SHP77 treated with DMSO at 0.1 percent for 48 hours (cell line): ENCODE results near the gene PTPN14.
"Not testable (repeated sequence)": the region's sequence is repeated elsewhere in the genome, so short reads cannot be mapped to it uniquely, and the experiment has no call there.

Source experiments
- DNase-seq: peaks from one replicate; lab custom pipeline; 2025; lab: John Stamatoyannopoulos, UW

PTPN14 gene

DNA sequence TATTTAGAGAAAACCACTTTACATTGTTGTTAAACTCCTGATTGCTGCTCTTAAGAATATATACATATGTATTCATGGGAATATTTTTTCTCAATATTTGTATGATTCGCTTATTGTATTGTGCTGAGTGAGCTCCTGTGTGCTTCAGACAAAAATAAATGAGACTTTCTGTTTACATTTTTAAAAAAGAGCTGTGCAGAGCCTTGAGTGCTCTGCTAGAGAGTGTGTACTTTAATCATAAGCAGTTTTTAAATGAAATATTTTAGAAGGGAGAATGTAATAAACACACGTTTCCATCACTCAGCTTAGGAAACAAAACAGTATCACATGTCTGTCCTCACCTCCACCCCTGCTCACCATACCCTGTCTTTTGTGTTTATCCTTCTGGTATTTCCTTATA lies 9.7 kb downstream of the PTPN14 start:
- DNase-seq: no peak

DNA sequence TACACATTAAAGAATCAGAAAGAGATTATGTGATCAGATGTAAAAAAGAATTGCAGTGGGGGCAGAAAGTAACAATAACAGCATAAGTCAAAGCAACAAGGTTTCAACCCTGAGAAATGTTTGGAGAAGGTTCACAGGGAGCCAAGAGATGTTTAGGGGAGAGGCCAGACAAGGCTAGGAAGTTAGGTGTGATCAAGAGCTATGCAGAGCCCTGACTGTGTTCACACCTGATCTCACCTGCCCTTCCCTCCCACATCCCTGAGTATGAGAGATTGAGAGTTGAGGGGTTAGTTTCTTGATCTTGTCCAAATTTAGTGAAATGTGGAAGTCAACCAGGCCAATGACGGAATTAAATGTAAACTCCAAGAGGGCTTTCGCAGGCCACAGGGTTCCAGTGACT lies 10.2 kb downstream of the PTPN14 start:
- DNase-seq: no peak

DNA sequence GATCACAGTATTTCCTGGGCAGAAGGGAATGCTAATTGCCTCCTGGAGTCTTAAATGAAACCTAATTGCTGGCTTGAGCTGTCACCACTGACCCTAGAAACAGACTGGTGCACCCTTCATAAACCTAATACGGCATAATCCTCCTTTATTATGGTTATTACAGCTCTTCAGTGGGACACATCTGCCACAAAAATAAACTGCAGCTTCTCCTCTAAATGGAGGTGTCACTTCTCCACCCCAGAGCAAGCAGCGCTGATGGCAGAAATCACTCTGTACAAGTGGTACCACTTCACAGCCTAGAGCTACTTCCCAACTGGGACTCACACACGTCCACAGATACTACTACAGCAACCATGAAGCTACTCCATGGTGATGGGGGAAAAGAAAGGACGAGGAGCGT lies 11.1 kb downstream of the PTPN14 start:
- no peak for DNase-seq

GRCh38 chr1:214538496-214538895 lies 12.9 kb downstream of the PTPN14 start:
- DNase-seq: no peak

DNA sequence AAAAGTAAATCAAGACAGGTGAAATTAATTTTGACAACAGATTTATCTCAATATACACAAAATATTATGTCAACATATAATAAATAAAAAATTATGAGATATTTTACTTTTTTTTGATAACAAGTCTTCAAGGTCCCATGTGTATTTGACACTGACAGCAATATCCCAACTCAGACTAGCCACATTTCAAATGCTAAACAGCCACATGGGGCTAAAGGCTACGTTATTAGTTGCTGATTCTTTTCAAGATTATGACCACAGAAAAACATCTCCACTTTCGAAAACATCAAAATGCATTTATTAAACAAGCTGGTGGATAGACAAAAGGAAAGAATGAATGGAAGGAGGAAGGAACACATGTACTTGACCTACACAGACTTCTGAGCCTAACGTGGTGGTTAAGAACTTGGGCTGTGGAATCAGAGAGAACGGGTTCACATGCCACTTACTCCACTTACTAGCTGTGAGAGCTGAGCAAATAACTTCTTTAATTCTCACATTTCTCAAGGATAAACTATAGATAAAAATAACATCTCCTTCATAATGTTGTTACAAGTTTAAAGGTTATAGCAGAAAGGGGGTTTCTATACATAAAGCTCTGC lies 13.4 kb downstream of the PTPN14 start:
- no peak for DNase-seq

DNA sequence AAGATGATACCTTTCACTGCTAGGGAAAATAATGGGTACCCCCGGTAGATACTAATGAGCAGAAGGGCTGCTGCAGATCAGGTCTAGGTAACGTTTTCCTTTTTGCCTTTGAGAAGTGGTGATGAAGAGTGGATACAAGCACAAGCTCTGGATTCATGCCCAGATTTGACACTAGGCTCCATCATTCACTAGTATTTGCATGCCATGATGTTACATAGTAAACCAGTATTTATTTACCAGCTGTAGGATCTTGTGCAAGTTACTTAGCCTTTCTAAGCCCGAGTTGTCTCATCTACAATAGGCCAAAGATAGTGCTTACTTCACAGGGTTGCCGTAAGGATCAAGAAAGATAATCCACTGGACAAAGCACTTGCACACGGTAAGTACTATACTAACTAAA lies 14.2 kb downstream of the PTPN14 start:
- DNase-seq: no peak

- no peak for DNase-seq
Observed at GRCh38 chr1:214532070-214532469, 19.3 kb downstream of the PTPN14 start.

- DNase-seq: no peak
Observed at GRCh38 chr1:214525535-214526019, 25.8 kb downstream of the PTPN14 start.

- DNase-seq: no peak
Observed at GRCh38 chr1:214524824-214525223, 26.6 kb downstream of the PTPN14 start.

GRCh38 chr1:214523124-214523824 lies 28.1 kb downstream of the PTPN14 start:
- no peak for DNase-seq

DNA sequence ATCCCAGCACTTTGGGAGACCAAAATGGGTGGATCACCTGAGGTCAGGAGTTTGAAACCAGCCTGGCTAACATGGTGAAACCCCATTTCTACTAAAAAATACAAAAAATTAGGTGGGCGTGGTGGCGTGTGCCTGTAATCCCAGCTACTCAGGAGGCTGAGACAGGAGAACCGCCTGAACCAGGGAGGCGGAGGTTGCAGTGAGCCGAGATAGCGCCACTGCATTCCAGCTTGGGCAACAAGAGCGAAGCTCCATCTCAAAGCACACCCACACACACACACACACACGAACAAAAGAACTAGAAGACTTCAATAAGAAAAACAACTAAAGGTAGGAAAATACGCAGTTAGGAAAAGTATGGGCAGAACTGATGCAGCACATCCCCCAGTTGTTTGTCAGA lies 29.9 kb downstream of the PTPN14 start:
- not testable (repeated sequence) for DNase-seq

GRCh38 chr1:214520544-214521165 lies 30.7 kb downstream of the PTPN14 start:
- DNase-seq: no peak

DNA sequence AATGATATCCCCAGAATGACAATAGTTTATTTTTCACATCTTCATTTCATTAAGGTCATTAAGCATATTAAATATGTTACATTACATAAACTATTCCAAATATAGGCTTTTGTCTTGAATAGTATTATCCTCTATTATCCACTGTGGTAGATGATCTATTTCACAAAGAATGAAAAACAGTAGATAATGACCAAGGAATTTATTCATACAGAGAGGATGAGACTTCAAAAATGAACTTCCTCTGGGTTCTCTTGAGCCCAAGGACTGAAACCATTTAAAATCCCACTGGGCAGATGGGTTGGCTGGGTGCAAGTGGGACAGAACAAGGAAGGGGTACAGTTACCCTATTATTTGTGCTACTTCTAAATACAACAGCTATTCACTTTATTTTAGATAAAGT lies 33.0 kb downstream of the PTPN14 start:
- DNase-seq: no peak

DNA sequence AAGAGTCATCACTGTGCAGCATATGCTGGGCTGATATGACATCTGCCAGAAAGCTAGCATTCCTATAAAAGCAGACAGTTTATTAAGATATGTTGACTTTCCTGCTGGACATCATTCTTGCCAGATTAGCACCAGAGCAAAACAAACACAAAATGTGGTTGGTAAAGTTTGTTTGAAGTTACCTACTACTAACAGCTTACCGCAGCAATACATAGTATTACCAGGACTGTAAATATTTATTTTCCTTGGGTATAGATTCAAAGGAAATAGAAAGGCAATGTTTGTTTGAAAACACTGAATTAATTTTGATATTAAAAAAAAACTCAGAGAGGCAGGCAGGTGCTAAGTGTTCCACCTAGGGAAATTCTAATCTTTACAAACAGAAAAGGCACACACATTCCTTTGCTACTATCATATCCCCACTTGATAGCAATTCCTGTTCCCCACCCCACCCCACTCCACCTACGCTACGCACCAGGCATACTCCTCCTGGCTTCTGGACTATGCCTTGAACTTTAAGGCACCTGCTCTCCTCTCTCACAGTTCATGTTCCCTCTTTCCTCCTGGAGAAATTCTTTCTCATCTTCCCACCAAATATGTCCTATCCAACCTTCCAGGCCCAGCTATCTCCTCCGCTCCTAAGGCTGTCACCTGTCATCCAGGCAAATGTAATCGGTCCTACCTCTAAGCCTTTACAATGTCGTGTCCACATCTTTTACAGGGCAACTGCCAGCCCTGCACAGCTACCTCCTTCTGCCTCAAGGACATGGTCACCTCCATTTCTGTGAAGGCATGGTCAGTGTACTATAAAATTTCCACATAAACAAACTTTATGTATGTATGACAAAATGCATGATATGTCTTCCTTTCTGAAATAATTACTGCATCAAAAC lies 34.7 kb downstream of the PTPN14 start:
- no peak for DNase-seq

DNA sequence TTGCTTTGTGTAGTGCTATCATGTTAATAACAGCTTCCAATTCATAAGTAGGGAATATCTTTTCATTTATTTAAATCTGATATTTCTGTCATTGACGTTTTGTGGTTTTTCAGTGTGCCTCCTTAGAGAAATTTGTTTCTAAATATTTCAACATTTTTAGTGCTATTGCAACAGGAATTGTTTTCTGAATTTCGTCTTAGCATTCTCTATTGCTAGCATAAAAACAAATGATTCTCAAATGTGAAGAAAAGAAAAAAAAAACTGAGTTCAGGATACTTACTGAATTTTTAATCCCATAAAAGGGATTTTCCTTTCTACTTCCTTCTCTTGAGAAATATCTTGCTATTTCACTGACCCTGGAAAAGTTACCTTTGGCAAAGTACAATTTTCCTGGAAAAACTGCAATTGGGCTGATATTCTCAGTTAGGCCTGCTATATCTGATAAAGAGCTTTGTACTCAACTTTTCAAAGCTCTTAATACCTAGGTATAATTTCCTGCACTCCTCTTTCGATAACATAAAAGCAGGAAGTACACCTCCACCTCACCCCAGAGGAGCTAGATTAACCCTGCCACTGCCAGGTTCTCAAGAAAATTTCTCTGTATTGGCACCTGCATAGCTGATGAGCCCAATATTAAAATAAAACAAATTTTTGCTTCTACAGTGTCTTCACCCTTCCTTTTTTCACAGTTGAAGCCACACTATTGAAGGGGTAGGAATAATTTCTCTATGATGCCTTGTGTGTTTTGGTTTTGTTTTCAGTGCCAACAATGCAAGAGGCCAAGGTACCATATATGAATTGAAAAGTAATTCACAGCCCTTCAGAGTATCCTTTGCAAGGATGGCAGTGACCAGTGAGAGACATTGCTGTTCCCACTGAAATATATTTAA lies 35.6 kb downstream of the PTPN14 start:
- no peak for DNase-seq

- no peak for DNase-seq
Observed at GRCh38 chr1:214514819-214515383, 36.5 kb downstream of the PTPN14 start.

DNA sequence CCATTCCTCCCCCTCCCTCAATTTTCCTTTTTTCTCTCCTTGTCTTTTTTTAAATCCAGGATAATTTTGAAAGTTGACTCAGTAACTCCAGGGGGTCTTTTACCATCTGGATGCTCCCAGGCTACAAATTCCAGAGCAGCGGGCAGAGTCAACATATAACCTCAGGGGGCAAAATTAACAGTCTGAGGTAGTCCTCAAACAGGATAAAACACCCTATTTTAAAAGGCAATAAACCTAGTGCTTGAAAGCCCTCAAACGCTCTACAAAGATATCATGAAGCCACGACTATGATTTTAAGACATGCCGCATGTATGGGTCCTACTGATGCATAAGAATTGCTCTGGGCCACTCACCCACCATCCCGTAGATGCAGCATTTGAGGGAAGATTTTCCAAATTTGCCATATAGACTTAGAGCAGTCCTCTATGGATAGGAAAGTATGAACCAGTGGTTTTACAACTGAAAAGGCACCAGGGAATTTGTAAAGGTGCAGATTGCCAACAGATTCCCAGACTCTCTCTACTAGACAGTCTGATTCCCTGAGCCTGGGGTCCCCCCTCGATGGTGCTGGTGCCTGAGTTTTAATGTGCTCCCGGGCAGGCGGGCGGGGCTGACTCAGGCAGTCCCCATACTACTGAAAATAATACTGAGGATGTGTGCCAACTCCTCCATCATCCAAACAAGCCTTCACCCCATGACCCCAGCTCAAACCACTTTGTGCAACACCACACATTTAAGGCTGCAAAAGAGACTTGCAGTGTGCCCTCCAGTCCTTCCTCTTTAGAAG lies 37.2 kb downstream of the PTPN14 start:
- no peak for DNase-seq

DNA sequence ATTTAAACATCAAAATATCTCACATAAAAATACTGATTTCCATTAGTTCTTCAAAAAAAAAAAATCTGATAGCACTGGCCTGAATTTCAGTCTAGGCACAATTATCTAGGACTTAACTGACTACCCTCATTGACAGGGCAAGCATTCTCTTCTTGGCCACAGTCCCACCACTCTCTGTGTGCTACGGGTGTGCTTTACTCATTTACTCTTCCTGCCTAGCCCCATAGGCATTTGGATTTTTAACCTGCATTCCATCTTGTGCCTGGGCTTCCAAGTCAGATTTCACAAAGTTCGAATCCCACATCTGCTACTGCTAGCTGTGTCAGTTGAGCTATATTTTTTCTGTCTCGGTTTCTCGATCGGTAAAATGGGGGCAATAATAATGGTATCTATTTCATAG lies 38.0 kb downstream of the PTPN14 start:
- DNase-seq: no peak

- no peak for DNase-seq
Observed at GRCh38 chr1:214511639-214511998, 39.8 kb downstream of the PTPN14 start.

GRCh38 chr1:214510914-214511638 lies 40.3 kb downstream of the PTPN14 start:
- DNase-seq: no peak
